ENCODE results near the gene FOXP3. TPM values are rescaled to one million over a fixed set of nuclear protein-coding genes. Genes with fewer than 3 reads are reported as not detected.

FOXP3 gene
- total and polyA plus RNA-seq, 2 experiments from 2014 or later, result 0.03 TPM; not detected in 1

- Histone ChIP-seq H3K4me1 (ENCODE audit: insufficient read depth) (no peaks in the 10 kb centered on the region), H3K4me2 (no peak overlapping the region), H3K27me3 (no peaks in the 10 kb centered on the region), H3K79me2 (no peaks in the 10 kb centered on the region), H3K9me3 (ENCODE audit: low read depth) (no peaks in the 10 kb centered on the region), H3K9me2 (replicated peaks; ENCODE audit: insufficient read depth) (no peaks in the 10 kb centered on the region), H4K20me1 (ENCODE audit: insufficient read depth, poor library complexity, severe bottlenecking) (no peaks in the 10 kb centered on the region), H3K27ac (no peak overlapping the region), H2AFZ (no peak overlapping the region), H3K4me3 (no peak overlapping the region), H3K36me3 (replicated peaks; ENCODE audit: insufficient read depth, low read depth) (no peaks in the 10 kb centered on the region)
- no peak for DNase-seq (ENCODE audit: low spot score)
- 75% methylated on average over 7 of the region's 7 CpGs for WGBS (ENCODE audit: low lambda C conversion rate, missing lambda C conversion rate)
- TF ChIP-seq EZH2 (IDR thresholded peaks at IDR 0.05; ENCODE audit: borderline replicate concordance), result no peak
- TF ChIP-seq, protein P1, sequence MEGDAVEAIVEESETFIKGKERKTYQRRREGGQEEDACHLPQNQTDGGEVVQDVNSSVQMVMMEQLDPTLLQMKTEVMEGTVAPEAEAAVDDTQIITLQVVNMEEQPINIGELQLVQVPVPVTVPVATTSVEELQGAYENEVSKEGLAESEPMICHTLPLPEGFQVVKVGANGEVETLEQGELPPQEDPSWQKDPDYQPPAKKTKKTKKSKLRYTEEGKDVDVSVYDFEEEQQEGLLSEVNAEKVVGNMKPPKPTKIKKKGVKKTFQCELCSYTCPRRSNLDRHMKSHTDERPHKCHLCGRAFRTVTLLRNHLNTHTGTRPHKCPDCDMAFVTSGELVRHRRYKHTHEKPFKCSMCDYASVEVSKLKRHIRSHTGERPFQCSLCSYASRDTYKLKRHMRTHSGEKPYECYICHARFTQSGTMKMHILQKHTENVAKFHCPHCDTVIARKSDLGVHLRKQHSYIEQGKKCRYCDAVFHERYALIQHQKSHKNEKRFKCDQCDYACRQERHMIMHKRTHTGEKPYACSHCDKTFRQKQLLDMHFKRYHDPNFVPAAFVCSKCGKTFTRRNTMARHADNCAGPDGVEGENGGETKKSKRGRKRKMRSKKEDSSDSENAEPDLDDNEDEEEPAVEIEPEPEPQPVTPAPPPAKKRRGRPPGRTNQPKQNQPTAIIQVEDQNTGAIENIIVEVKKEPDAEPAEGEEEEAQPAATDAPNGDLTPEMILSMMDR (IDR thresholded peaks at IDR 0.05; ENCODE audit: poor library complexity), result no peak
- no peak for TF ChIP-seq EZH2phosphoT487 (IDR thresholded peaks at IDR 0.05; ENCODE audit: low read depth, severe bottlenecking, unreplicated experiment)
Measured at GRCh38 chrX:49290215-49290614, 25.7 kb upstream of the FOXP3 start.

GRCh38 chrX:49287665-49288064 lies 23.2 kb upstream of the FOXP3 start:
- no peaks in the 10 kb centered on the region for H3K9me2 ChIP-seq (replicated peaks; ENCODE audit: insufficient read depth)
- H3K4me2 ChIP-seq, result no peak overlapping the region
- 89% methylated on average over 1 of the region's 1 CpG for whole genome bisulfite sequencing (ENCODE audit: low lambda C conversion rate, missing lambda C conversion rate)
- TF ChIP-seq EZH2phosphoT487 (IDR thresholded peaks at IDR 0.05; ENCODE audit: low read depth, severe bottlenecking, unreplicated experiment) (no peak), EZH2 (IDR thresholded peaks at IDR 0.05; ENCODE audit: borderline replicate concordance) (no peak)
- TF ChIP-seq, protein P1 (IDR thresholded peaks at IDR 0.05; ENCODE audit: poor library complexity), result no peak
- no peak overlapping the region for H3K27ac ChIP-seq
- no peak overlapping the region for H3K4me3 ChIP-seq
- H4K20me1 ChIP-seq (ENCODE audit: insufficient read depth, poor library complexity, severe bottlenecking), result no peaks in the 10 kb centered on the region
- no peaks in the 10 kb centered on the region for H3K79me2 ChIP-seq
- H3K9me3 ChIP-seq (ENCODE audit: low read depth), result no peaks in the 10 kb centered on the region
- H3K36me3 ChIP-seq (replicated peaks; ENCODE audit: insufficient read depth, low read depth), result no peaks in the 10 kb centered on the region
- no peaks in the 10 kb centered on the region for H3K27me3 ChIP-seq
- DNase-seq (ENCODE audit: low spot score), result no peak
- no peaks in the 10 kb centered on the region for H3K4me1 ChIP-seq (ENCODE audit: insufficient read depth)
- no peak overlapping the region for H2AFZ ChIP-seq

DNA sequence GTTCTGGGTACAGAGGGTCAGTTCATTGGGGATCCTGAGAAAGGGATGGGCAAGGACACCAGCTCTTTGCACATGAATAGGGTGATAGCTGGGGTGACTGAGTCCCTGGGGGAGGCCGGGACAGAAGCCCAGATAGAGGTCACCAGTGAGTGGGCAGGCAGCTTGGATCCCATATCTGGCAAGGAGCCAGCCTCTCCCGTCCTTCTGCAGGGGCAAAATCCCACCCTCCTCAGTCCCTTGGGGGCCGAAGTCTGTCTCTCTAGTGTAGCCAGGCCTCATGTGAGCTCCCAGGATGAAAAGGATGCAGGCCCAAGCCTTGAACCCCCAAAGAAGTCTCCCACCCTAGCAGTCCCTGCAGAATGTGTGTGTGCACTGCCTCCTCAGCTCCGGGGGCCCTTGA lies 22.1 kb upstream of the FOXP3 start:
- Histone ChIP-seq H3K9me3 (ENCODE audit: low read depth) (no peaks in the 10 kb centered on the region), H4K20me1 (ENCODE audit: insufficient read depth, poor library complexity, severe bottlenecking) (no peaks in the 10 kb centered on the region), H3K36me3 (replicated peaks; ENCODE audit: insufficient read depth, low read depth) (no peaks in the 10 kb centered on the region), H3K9me2 (replicated peaks; ENCODE audit: insufficient read depth) (no peaks in the 10 kb centered on the region), H3K4me3 (no peak overlapping the region), H3K79me2 (no peaks in the 10 kb centered on the region), H2AFZ (no peak overlapping the region), H3K27ac (no peak overlapping the region), H3K4me2 (no peak overlapping the region), H3K4me1 (ENCODE audit: insufficient read depth) (no peaks in the 10 kb centered on the region), H3K27me3 (no peaks in the 10 kb centered on the region)
- DNase-seq (ENCODE audit: low spot score), result no peak
- 83% methylated on average over 4 of the region's 4 CpGs for WGBS (ENCODE audit: low lambda C conversion rate, missing lambda C conversion rate)
- TF ChIP-seq, protein P1 (IDR thresholded peaks at IDR 0.05; ENCODE audit: poor library complexity), result no peak

GRCh38 chrX:49286136-49286535 lies 21.6 kb upstream of the FOXP3 start:
- 94% methylated on average over 18 of the region's 18 CpGs for WGBS (ENCODE audit: low lambda C conversion rate, missing lambda C conversion rate)
- TF ChIP-seq EZH2 (IDR thresholded peaks at IDR 0.05; ENCODE audit: borderline replicate concordance) (no peak), EZH2phosphoT487 (IDR thresholded peaks at IDR 0.05; ENCODE audit: low read depth, severe bottlenecking, unreplicated experiment) (no peak)
- TF ChIP-seq, protein P1 (IDR thresholded peaks at IDR 0.05; ENCODE audit: poor library complexity), result no peak
- Histone ChIP-seq H3K27ac (no peak overlapping the region), H4K20me1 (ENCODE audit: insufficient read depth, poor library complexity, severe bottlenecking) (no peaks in the 10 kb centered on the region), H3K36me3 (replicated peaks; ENCODE audit: insufficient read depth, low read depth) (no peaks in the 10 kb centered on the region), H3K79me2 (no peaks in the 10 kb centered on the region), H3K4me1 (ENCODE audit: insufficient read depth) (no peaks in the 10 kb centered on the region), H3K4me3 (no peak overlapping the region), H3K9me2 (replicated peaks; ENCODE audit: insufficient read depth) (no peaks in the 10 kb centered on the region), H3K27me3 (no peaks in the 10 kb centered on the region), H3K9me3 (ENCODE audit: low read depth) (no peaks in the 10 kb centered on the region), H2AFZ (no peak overlapping the region), H3K4me2 (no peak overlapping the region)
- no peak for DNase-seq (ENCODE audit: low spot score)

All from hepatocyte (in vitro differentiated cells).